ENCODE data around the gene LPAR3. TPM values are rescaled to one million over a fixed set of nuclear protein-coding genes. Genes with fewer than 3 reads are reported as not detected.

Gene LPAR3
- total and polyA plus RNA-seq, 9 donors = 0.05 to 0.50 (median 0.20) TPM

GRCh38 chr1:84883286-84883685 lies 9.7 kb downstream of the LPAR3 start:
- Histone ChIP-seq H3K4me1 (ENCODE audit: control insufficient read depth, insufficient read depth, low read length) (no peaks in the 10 kb centered on the region), H3K4me3 (ENCODE audit: low read length) (no peak overlapping the region), H3K36me3 (ENCODE audit: control insufficient read depth, insufficient read depth, low read length) (no peaks in the 10 kb centered on the region), H3K9me3 (replicated peaks; ENCODE audit: control insufficient read depth, low read depth, low read length) (no peaks in the 10 kb centered on the region), H3K27ac (ENCODE audit: low read length) (no peak overlapping the region), H3K27me3 (ENCODE audit: control insufficient read depth, insufficient read depth, low read length) (no peaks in the 10 kb centered on the region)
- DNase-seq = no peak

DNA sequence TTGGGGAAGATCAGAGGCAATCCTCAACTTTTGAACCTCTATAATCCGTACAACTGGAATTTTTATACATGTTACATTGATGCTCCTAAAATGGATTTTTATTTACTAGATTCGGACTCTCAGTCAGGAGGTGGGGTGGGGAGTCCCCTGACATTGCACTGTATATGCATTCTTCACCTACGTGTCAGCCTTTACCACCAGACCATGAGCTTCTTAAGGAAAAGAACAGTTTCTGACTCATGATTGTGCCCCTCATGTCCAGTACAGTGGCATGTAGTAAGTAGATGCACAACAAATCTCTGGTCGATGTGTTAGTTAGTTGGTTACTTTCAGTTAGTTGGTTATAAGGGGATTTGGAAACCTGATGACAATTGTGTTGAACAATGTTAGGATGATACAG lies 15.4 kb downstream of the LPAR3 start:
- no peaks in the 10 kb centered on the region for H3K27me3 ChIP-seq (ENCODE audit: control insufficient read depth, insufficient read depth, low read length)
- no peak overlapping the region for H3K4me3 ChIP-seq (ENCODE audit: low read length)
- WGBS (ENCODE audit: insufficient coverage) = 80% methylated on average over 1 of the region's 4 CpGs
- H3K4me1 ChIP-seq (ENCODE audit: control insufficient read depth, insufficient read depth, low read length) = no peaks in the 10 kb centered on the region
- H3K36me3 ChIP-seq (ENCODE audit: control insufficient read depth, insufficient read depth, low read length) = no peaks in the 10 kb centered on the region
- H3K27ac ChIP-seq (ENCODE audit: low read length) = no peak overlapping the region
- no peaks in the 10 kb centered on the region for H3K9me3 ChIP-seq (replicated peaks; ENCODE audit: control insufficient read depth, low read depth, low read length)
- no peak for DNase-seq

DNA sequence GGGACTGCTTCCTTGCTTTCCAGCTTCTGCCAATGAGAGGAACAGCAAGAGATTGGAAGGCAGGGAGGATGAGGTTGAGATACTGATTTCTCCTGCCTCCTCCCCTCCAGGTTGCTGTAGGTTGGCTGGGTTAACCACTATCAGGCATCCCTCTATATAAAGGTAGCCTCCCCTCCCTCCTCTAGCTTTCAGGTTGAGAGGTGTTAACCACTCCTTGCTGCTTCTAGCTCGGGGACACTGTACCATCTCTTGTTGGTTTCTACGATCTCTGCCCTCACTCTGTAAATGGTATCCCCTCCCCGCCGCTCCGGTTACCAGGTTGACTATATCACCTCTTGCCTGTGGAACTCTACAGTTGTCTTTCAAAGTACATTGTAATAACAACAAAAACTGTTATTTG lies 16.7 kb downstream of the LPAR3 start:
- DNase-seq = no peak
- no peaks in the 10 kb centered on the region for H3K27me3 ChIP-seq (ENCODE audit: control insufficient read depth, insufficient read depth, low read length)
- no peaks in the 10 kb centered on the region for H3K36me3 ChIP-seq (ENCODE audit: control insufficient read depth, insufficient read depth, low read length)
- H3K9me3 ChIP-seq (replicated peaks; ENCODE audit: control insufficient read depth, low read depth, low read length) = no peaks in the 10 kb centered on the region
- no peak overlapping the region for H3K27ac ChIP-seq (ENCODE audit: low read length)
- no peak overlapping the region for H3K4me3 ChIP-seq (ENCODE audit: low read length)
- H3K4me1 ChIP-seq (ENCODE audit: control insufficient read depth, insufficient read depth, low read length) = no peaks in the 10 kb centered on the region
- 40% methylated on average over 1 of the region's 5 CpGs for WGBS (ENCODE audit: insufficient coverage)

DNA sequence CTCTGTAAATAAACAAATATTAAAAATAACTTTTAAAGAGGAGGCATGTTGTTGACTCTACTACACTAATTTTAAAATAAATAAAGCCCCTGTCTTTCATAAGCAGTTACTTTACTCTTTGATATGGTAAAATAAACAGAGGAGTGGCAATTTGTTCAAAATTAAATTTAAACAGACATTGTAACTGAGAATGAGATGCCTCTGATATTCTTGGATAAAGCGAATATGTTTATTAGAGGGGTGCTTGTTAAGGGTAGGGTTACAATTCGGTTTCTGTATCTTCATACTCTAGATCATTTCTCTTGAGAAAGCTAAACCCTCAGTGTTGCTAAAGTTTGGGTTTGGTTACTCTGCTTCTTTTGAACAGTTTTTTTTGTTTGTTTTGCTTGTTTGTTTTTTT lies 19.6 kb downstream of the LPAR3 start:
- H3K27me3 ChIP-seq (ENCODE audit: control insufficient read depth, insufficient read depth, low read length) = no peaks in the 10 kb centered on the region
- DNase-seq = no peak
- no peaks in the 10 kb centered on the region for H3K36me3 ChIP-seq (ENCODE audit: control insufficient read depth, insufficient read depth, low read length)
- H3K4me1 ChIP-seq (ENCODE audit: control insufficient read depth, insufficient read depth, low read length) = no peaks in the 10 kb centered on the region
- H3K4me3 ChIP-seq (ENCODE audit: low read length) = no peak overlapping the region
- WGBS (ENCODE audit: insufficient coverage) = no CpG with 5 or more reads among the region's 2 CpGs
- no peaks in the 10 kb centered on the region for H3K9me3 ChIP-seq (replicated peaks; ENCODE audit: control insufficient read depth, low read depth, low read length)
- no peak overlapping the region for H3K27ac ChIP-seq (ENCODE audit: low read length)

DNA sequence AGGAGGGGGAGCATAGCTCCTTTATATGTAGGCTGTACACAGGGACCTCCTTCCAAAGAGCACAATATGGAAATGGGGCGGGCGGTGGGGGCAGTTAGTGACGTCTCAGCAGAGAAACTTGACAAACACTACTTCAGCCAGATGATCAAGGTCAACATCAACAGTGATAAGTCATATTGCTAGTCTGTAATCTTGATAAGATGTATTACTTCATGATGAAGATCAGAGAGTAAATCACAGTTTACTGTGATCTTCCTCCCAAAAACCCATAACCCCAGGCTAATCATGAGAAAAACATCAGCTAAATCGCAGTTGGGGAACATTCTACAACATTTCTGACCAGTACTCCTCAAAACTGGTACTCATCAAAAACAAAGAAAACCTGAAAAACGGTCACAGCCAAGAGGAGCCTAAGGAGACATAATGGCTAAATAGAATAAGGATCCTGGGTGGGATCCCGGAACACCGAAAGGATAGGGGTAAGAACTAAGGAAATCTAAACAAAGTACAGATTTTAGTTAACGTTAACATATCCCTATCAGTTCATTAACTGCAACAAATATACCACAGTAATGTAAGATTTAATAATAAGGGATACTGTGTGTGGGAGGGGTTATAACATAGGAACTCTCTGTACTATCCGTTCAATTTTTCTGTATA lies 20.2 kb downstream of the LPAR3 start:
- H3K27ac ChIP-seq (ENCODE audit: low read length) = no peak overlapping the region
- H3K9me3 ChIP-seq (replicated peaks; ENCODE audit: control insufficient read depth, low read depth, low read length) = no peaks in the 10 kb centered on the region
- no CpG with 5 or more reads among the region's 9 CpGs for WGBS (ENCODE audit: insufficient coverage)
- no peak overlapping the region for H3K4me3 ChIP-seq (ENCODE audit: low read length)
- no peaks in the 10 kb centered on the region for H3K36me3 ChIP-seq (ENCODE audit: control insufficient read depth, insufficient read depth, low read length)
- H3K27me3 ChIP-seq (ENCODE audit: control insufficient read depth, insufficient read depth, low read length) = no peaks in the 10 kb centered on the region
- DNase-seq = no peak
- no peaks in the 10 kb centered on the region for H3K4me1 ChIP-seq (ENCODE audit: control insufficient read depth, insufficient read depth, low read length)

DNA sequence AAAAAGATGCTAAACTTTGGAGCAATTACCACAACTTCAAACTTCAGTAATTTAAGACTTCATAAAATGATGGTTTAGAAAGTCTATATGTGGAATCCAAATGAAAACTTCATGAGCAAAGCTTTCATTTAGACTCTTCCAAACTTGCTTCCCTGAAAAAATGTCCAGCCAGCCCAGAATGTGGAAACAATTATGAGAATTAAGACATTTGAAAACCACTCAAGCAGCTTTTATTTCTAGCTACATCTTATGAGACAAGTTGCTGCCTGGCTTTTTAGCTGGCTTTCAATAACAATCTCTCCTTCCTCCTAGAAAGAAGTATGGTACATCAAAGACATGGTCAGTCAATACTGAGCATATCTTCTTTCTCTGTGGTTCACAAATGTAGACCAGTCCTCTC lies 21.8 kb downstream of the LPAR3 start:
- H3K27ac ChIP-seq (ENCODE audit: low read length) = no peak overlapping the region
- DNase-seq = no peak
- H3K27me3 ChIP-seq (ENCODE audit: control insufficient read depth, insufficient read depth, low read length) = no peaks in the 10 kb centered on the region
- no peak overlapping the region for H3K4me3 ChIP-seq (ENCODE audit: low read length)
- no peaks in the 10 kb centered on the region for H3K9me3 ChIP-seq (replicated peaks; ENCODE audit: control insufficient read depth, low read depth, low read length)
- H3K36me3 ChIP-seq (ENCODE audit: control insufficient read depth, insufficient read depth, low read length) = no peaks in the 10 kb centered on the region
- no peaks in the 10 kb centered on the region for H3K4me1 ChIP-seq (ENCODE audit: control insufficient read depth, insufficient read depth, low read length)

DNA sequence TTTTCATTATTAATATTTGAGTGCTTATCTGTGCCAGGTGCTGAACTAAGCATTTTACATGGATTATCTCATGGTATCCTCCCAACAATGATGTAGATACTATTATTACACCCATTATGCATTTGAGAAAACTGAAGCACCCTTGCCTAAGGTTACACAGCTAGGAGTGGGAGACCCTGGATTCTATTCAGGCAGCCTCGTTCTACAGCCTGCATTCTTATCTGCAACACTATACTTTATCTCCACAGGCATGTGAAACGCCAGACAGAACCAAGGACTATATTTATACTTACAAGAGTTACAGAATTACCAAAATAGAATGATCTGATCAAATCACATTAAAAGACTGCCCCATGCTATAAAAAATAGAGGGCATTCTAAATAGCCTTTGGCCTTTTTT lies 22.4 kb downstream of the LPAR3 start:
- WGBS (ENCODE audit: insufficient coverage) = no CpG with 5 or more reads among the region's 2 CpGs
- Histone ChIP-seq H3K27ac (ENCODE audit: low read length) (no peak overlapping the region), H3K9me3 (replicated peaks; ENCODE audit: control insufficient read depth, low read depth, low read length) (no peaks in the 10 kb centered on the region), H3K4me1 (ENCODE audit: control insufficient read depth, insufficient read depth, low read length) (no peaks in the 10 kb centered on the region), H3K36me3 (ENCODE audit: control insufficient read depth, insufficient read depth, low read length) (no peaks in the 10 kb centered on the region), H3K4me3 (ENCODE audit: low read length) (no peak overlapping the region), H3K27me3 (ENCODE audit: control insufficient read depth, insufficient read depth, low read length) (no peaks in the 10 kb centered on the region)
- no peak for DNase-seq

DNA sequence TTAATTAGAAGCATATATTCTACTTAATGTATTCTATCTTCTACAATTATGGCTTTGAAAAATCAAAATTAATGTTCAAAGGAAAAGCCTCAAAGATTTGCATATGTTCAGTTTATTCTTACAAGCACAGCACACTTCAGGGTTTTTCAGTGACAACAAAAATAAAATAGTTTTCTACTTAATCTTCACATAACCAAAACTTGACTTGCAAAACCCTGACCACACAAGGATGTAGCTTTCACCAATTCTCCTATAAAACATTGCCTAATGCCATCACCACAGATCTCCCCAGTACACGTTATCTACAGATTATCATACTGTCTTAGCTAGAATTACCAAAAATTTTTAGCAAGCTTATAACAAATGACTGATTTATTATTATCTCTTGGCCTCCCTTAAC lies 23.3 kb downstream of the LPAR3 start:
- Histone ChIP-seq H3K4me3 (ENCODE audit: low read length) (no peak overlapping the region), H3K27ac (ENCODE audit: low read length) (no peak overlapping the region), H3K9me3 (replicated peaks; ENCODE audit: control insufficient read depth, low read depth, low read length) (no peaks in the 10 kb centered on the region), H3K36me3 (ENCODE audit: control insufficient read depth, insufficient read depth, low read length) (no peaks in the 10 kb centered on the region), H3K4me1 (ENCODE audit: control insufficient read depth, insufficient read depth, low read length) (no peaks in the 10 kb centered on the region), H3K27me3 (ENCODE audit: control insufficient read depth, insufficient read depth, low read length) (no peaks in the 10 kb centered on the region)
- no CpG with 5 or more reads among the region's 1 CpG for WGBS (ENCODE audit: insufficient coverage)
- DNase-seq = no peak

DNA sequence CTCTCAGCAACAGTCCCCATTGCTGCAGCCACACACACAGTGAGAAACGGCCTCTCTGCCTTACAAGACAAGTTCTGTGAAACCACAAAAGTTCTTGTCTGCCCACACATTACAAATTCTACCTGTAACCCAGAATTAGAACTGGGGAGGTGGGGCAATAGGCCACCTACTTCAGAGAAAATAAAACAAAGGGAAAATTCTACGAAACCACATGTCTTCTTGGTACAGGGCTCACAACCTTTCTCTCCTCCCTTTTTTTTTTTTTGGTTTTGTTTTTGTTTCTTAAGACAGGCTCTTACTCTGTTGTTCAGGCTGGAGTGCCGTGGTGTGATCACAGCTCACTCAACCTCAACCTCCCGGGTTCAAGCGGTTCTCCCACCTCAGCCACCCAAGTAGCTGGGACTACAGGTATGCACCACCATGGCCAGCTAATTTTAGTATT lies 30.2 kb downstream of the LPAR3 start:
- H3K9me3 ChIP-seq (replicated peaks; ENCODE audit: control insufficient read depth, low read depth, low read length) = no peaks in the 10 kb centered on the region
- H3K4me3 ChIP-seq (ENCODE audit: low read length) = no peak overlapping the region
- WGBS (ENCODE audit: insufficient coverage) = 100% methylated on average over 1 of the region's 5 CpGs
- H3K4me1 ChIP-seq (ENCODE audit: control insufficient read depth, insufficient read depth, low read length) = no peaks in the 10 kb centered on the region
- H3K36me3 ChIP-seq (ENCODE audit: control insufficient read depth, insufficient read depth, low read length) = no peaks in the 10 kb centered on the region
- H3K27me3 ChIP-seq (ENCODE audit: control insufficient read depth, insufficient read depth, low read length) = no peaks in the 10 kb centered on the region
- no peak overlapping the region for H3K27ac ChIP-seq (ENCODE audit: low read length)
- no peak for DNase-seq

- Histone ChIP-seq H3K36me3 (ENCODE audit: control insufficient read depth, insufficient read depth, low read length) (no peaks in the 10 kb centered on the region), H3K4me3 (ENCODE audit: low read length) (no peak overlapping the region), H3K27me3 (ENCODE audit: control insufficient read depth, insufficient read depth, low read length) (no peaks in the 10 kb centered on the region), H3K9me3 (replicated peaks; ENCODE audit: control insufficient read depth, low read depth, low read length) (no peaks in the 10 kb centered on the region), H3K4me1 (ENCODE audit: control insufficient read depth, insufficient read depth, low read length) (no peaks in the 10 kb centered on the region), H3K27ac (ENCODE audit: low read length) (no peak overlapping the region)
- no peak for DNase-seq
- WGBS (ENCODE audit: insufficient coverage) = no CpG with 5 or more reads among the region's 6 CpGs
Observed at GRCh38 chr1:84861988-84862644, 30.9 kb downstream of the LPAR3 start.

GRCh38 chr1:84861516-84861915 lies 31.5 kb downstream of the LPAR3 start:
- Histone ChIP-seq H3K36me3 (ENCODE audit: control insufficient read depth, insufficient read depth, low read length) (no peaks in the 10 kb centered on the region), H3K27me3 (ENCODE audit: control insufficient read depth, insufficient read depth, low read length) (no peaks in the 10 kb centered on the region), H3K4me3 (ENCODE audit: low read length) (no peak overlapping the region), H3K27ac (ENCODE audit: low read length) (no peak overlapping the region), H3K9me3 (replicated peaks; ENCODE audit: control insufficient read depth, low read depth, low read length) (no peaks in the 10 kb centered on the region), H3K4me1 (ENCODE audit: control insufficient read depth, insufficient read depth, low read length) (no peaks in the 10 kb centered on the region)
- WGBS (ENCODE audit: insufficient coverage) = 18% methylated on average over 1 of the region's 1 CpG
- no peak for DNase-seq
